Small intestine (tissue), 7 donors: ENCODE data around the gene DIS3L2. TPM values are rescaled to one million over a fixed set of nuclear protein-coding genes. Genes with fewer than 3 reads are reported as not detected.

Experiments
- DNase-seq, 2 donors: peaks; one replicate each; pipeline versions ENCODE4 v3.0.0 to v3.0.0-alpha.2; 2013
- FAIRE-seq: peaks from 2 replicates; lab custom pipeline; 2012; peaks lifted over from hg19 to GRCh38; lab: Jason Lieb, UNC
- H3K27ac ChIP-seq, 3 donors: one replicate each; pipeline ENCODE4 v1.5.1; 2013; ENCODE audit warnings: low read length in 2 of 3, mild to moderate bottlenecking in 2 of 3, control low read depth in 1 of 3, inconsistent platforms in 1 of 3, low read depth in 1 of 3, moderate library complexity in 1 of 3
- H3K27me3 ChIP-seq, 3 donors: one replicate each; pipeline ENCODE4 v1.6.1; 2013; ENCODE audit warnings: low read length in 3 of 3, inconsistent platforms in 1 of 3; ENCODE audit not compliant: control insufficient read depth in 3 of 3, insufficient read depth in 3 of 3
- H3K36me3 ChIP-seq, 3 donors: one replicate each; pipeline ENCODE4 v1.6.1; 2013; ENCODE audit warnings: low read length in 3 of 3, inconsistent platforms in 1 of 3, low read depth in 1 of 3, mild to moderate bottlenecking in 1 of 3, moderate library complexity in 1 of 3; ENCODE audit not compliant: control insufficient read depth in 3 of 3, insufficient read depth in 2 of 3
- H3K4me1 ChIP-seq, 3 donors: one replicate each; pipeline ENCODE4 v1.6.1; 2013; ENCODE audit warnings: low read length in 2 of 3, inconsistent platforms in 1 of 3, low read depth in 1 of 3, mild to moderate bottlenecking in 1 of 3, moderate library complexity in 1 of 3; ENCODE audit not compliant: control insufficient read depth in 3 of 3, insufficient read depth in 2 of 3
- H3K4me3 ChIP-seq, 3 donors: one replicate each; pipeline ENCODE4 v1.5.1; 2013; ENCODE audit warnings: low read length in 3 of 3, control low read depth in 1 of 3, inconsistent platforms in 1 of 3, low read depth in 1 of 3, mild to moderate bottlenecking in 1 of 3, moderate library complexity in 1 of 3
- H3K9me3 ChIP-seq, 2 donors: one replicate each; pipeline ENCODE4 v1.6.1; 2013; ENCODE audit warnings: low read depth in 1 of 2, low read length in 1 of 2; ENCODE audit not compliant: control insufficient read depth in 2 of 2, insufficient read depth in 1 of 2
- WGBS, 3 donors: extraction: QIAGEN DNeasy Blood & Tissue Kit; methylation state at CpG; one replicate each; pipeline ENCODE4 v1.1.7; 2013; 5-methylcytosine and 5-hydroxymethylcytosine counted together
- polyA plus RNA-seq, 4 donors: library from polyadenylated mRNA; stranded (reverse) in 3 of 4; unstranded in 1 of 4; fragments of 200-250 nt in 3 of 4; fragments of 120-200 nt in 1 of 4; gene quantifications; one replicate each; pipeline versions ENCODE4 v1.2.1 to v1.2.3, GENCODE V29; 2013
- donor health status: healthy with polysubstance abuse.
- donor health status: control.
- donor health status: control.
- donor health status: Bipolar disorder and iron deficiency.
- donor health status: healthy.

DIS3L2 gene
- polyA plus RNA-seq, 4 donors, result 8.3 to 22.1 (median 11.8) TPM

DNA sequence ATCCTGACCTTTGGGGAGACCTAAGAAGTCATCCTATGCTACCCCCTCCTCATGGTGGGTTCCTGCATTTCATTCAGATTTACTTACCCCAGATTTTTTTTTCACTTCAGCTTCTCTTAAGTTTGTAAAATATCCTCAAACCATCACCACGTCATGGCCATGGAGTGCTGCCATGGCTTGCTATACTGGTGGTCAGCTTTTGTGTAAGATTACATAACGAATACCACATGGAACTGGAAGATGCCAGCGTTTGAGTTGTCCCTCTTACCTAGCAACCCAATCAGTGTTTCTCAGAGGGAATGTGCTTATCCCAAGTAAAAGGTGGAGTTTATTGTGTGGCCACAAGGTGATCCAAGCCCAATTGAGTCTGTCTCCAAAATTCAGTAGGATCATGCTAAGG is 268.4 kb downstream of the DIS3L2 start:
- peaks cover 0 to 4% (median 0%) of the 10 kb centered on the region in 3 donors for H3K36me3 ChIP-seq
- no peaks in the 10 kb centered on the region for H3K4me1 ChIP-seq
- H3K4me3 ChIP-seq, result no peak overlapping the region
- DNase-seq (no peak), FAIRE-seq (no peak)
- WGBS, 3 donors, result 82 to 93% (median 91%) methylated on average over 3 of the region's 3 CpGs
- H3K9me3 ChIP-seq, result no peaks in the 10 kb centered on the region
- H3K27ac ChIP-seq, result no peak overlapping the region
- H3K27me3 ChIP-seq, result no peaks in the 10 kb centered on the region

- Histone ChIP-seq H3K27ac (no peak overlapping the region), H3K4me1 (no peaks in the 10 kb centered on the region), H3K4me3 (no peak overlapping the region), H3K27me3 (no peaks in the 10 kb centered on the region), H3K9me3 (no peaks in the 10 kb centered on the region), H3K36me3 (peaks cover 0 to 4% (median 0%) of the 10 kb centered on the region in 3 donors)
- FAIRE-seq, result no peak
- WGBS, 3 donors, result 92 to 98% (median 97%) methylated on average over 3 of the region's 3 CpGs
- DNase-seq, result peak; percentile 5 to 23
Observed at GRCh38 chr2:232230560-232230959, 269.0 kb downstream of the DIS3L2 start.

DNA sequence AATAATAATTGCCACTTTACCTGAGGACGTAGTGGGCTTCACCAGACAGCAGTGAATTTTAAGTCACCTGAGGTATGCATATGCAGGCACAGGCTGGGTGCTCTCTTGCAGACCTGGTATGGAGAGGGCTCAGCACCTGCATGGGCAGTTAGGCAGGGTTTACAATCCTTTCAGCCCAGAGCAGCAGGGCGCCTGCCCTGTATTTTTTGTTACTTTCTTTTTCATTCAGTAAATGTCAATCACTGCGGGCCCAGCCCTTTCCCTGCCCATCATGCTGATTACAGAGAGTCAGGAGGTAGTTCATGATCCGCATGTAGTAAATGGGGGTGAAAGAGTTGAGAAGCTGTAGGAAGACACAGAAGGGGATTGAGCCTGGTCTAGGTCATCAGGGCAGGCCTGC is 270.0 kb downstream of the DIS3L2 start:
- H3K4me1 ChIP-seq, result peaks cover 0 to 2% (median 0%) of the 10 kb centered on the region in 3 donors
- no peak for FAIRE-seq
- peaks cover 0 to 4% (median 0%) of the 10 kb centered on the region in 3 donors for H3K36me3 ChIP-seq
- no peaks in the 10 kb centered on the region for H3K27me3 ChIP-seq
- H3K27ac ChIP-seq, result no peak overlapping the region
- no peak overlapping the region for H3K4me3 ChIP-seq
- no peak for DNase-seq
- no peaks in the 10 kb centered on the region for H3K9me3 ChIP-seq
- 90 to 95% (median 94%) methylated on average over 4 of the region's 4 CpGs for WGBS, 3 donors

- H3K4me3 ChIP-seq, result no peak overlapping the region
- FAIRE-seq (no peak), DNase-seq (no peak)
- peaks cover 0 to 4% (median 0%) of the 10 kb centered on the region in 3 donors for H3K36me3 ChIP-seq
- H3K4me1 ChIP-seq, result peaks cover 0 to 2% (median 0%) of the 10 kb centered on the region in 3 donors
- no peaks in the 10 kb centered on the region for H3K27me3 ChIP-seq
- H3K27ac ChIP-seq, result no peak overlapping the region
- no peaks in the 10 kb centered on the region for H3K9me3 ChIP-seq
- 90 to 95% (median 93%) methylated on average over 2 of the region's 2 CpGs for WGBS, 3 donors
Observed at GRCh38 chr2:232232915-232233314, 271.4 kb downstream of the DIS3L2 start.

DNA sequence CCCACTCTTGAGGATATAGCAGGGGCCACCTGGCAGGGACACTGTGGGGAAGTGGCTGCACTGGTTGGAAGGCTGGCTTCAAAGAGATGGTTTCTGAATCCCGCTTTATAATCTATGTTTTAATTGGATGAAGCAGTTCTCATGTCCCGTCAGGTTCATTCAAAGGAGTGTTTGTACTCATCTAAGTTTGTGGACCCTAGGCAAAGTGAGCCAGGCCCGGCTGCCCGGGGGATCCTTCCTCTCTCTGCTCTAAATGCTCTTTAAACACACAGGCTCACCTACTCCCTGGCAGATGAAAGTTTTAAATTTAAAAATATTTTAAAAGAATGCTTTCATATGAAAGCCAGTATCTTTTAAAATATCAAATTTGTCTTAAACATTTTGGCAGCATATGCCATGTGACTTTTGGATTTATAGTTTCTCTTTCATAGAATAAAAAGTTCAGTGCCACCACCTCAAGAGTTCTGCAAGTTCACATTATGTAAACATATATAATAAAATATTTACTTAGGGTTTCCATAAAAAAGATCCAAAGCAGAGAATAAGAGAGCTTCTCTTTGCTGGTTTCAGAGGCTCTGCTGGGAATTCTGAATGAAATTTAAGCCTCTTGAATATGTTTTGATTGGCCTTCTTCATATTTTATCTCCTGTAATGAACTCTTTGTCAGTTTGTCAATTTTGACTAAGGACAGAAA is 273.6 kb downstream of the DIS3L2 start:
- WGBS, 3 donors, result 87 to 93% (median 87%) methylated on average over 4 of the region's 4 CpGs
- H3K4me1 ChIP-seq, result peaks cover 0 to 2% (median 0%) of the 10 kb centered on the region in 3 donors
- no peak overlapping the region for H3K27ac ChIP-seq
- no peaks in the 10 kb centered on the region for H3K9me3 ChIP-seq
- H3K36me3 ChIP-seq, result peaks cover 3 to 6% (median 4%) of the 10 kb centered on the region in 3 donors
- no peak for DNase-seq
- H3K4me3 ChIP-seq, result no peak overlapping the region
- FAIRE-seq, result no peak
- no peaks in the 10 kb centered on the region for H3K27me3 ChIP-seq

DNA sequence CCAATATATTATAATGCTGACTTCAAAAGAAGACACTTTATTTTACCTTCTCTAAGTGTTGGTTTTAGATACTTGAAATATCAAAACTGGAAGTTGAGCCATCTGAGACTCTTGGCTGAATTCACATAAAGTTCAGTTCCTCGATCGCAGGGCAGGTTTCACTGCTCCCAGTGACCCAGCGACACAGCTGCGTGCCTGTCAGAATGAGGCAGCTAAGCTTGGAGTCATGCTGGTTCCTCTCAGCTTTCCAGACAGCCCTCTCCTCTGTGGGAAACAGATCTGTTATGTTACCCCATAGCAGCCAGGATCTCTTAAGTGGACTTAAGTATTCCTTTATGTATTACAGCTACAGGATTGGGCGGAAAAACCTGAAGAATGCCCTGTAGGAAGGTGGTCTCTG is 274.2 kb downstream of the DIS3L2 start:
- WGBS, 3 donors, result 81 to 96% (median 83%) methylated on average over 5 of the region's 5 CpGs
- Histone ChIP-seq H3K27ac (no peak overlapping the region), H3K4me3 (no peak overlapping the region), H3K27me3 (no peaks in the 10 kb centered on the region), H3K4me1 (peaks cover 0 to 2% (median 0%) of the 10 kb centered on the region in 3 donors), H3K9me3 (no peaks in the 10 kb centered on the region), H3K36me3 (peaks cover 3 to 6% (median 4%) of the 10 kb centered on the region in 3 donors)
- no peak for FAIRE-seq
- DNase-seq, result no peak

DNA sequence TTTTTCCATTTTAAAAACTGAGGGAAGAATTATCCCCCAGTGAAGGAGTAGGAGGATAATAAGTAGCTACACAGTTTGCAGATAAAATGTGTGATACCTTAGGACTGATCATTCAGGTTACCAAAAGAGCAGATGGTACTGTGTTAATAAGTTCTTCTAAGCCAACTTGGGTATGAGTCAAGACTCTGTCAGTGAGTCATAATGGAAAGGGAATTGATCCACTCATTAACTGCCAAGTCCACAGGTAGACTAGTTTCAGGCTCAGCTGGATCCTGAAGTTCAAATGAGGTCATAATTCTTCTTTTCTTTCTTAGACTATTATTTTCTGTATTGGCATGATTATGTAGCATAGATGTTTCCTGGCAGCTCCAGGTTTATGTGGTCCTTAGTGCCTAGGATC is 274.7 kb downstream of the DIS3L2 start:
- FAIRE-seq (no peak), DNase-seq (peak in 1 of 2 donors; percentile 44)
- no peaks in the 10 kb centered on the region for H3K27me3 ChIP-seq
- H3K9me3 ChIP-seq, result no peaks in the 10 kb centered on the region
- no peak overlapping the region for H3K4me3 ChIP-seq
- H3K27ac ChIP-seq, result no peak overlapping the region
- H3K36me3 ChIP-seq, result peaks cover 3 to 6% (median 3%) of the 10 kb centered on the region in 3 donors
- peaks cover 0 to 2% (median 0%) of the 10 kb centered on the region in 3 donors for H3K4me1 ChIP-seq

GRCh38 chr2:232237464-232237863 is 276.0 kb downstream of the DIS3L2 start:
- no peaks in the 10 kb centered on the region for H3K27me3 ChIP-seq
- H3K36me3 ChIP-seq, result peaks cover 0 to 6% (median 3%) of the 10 kb centered on the region in 3 donors
- peaks cover 0 to 2% (median 0%) of the 10 kb centered on the region in 3 donors for H3K4me1 ChIP-seq
- no peak overlapping the region for H3K27ac ChIP-seq
- FAIRE-seq (no peak), DNase-seq (no peak)
- no peak overlapping the region for H3K4me3 ChIP-seq
- H3K9me3 ChIP-seq, result no peaks in the 10 kb centered on the region
- 87 to 94% (median 92%) methylated on average over 5 of the region's 5 CpGs for WGBS, 3 donors
